ENCODE results near the gene NR2F1-AS1. TPM values are rescaled to one million over a fixed set of nuclear protein-coding genes. Genes with fewer than 3 reads are reported as not detected.

The NR2F1-AS1 gene
- total and polyA plus RNA-seq, 2 of the 4 experiments (the other 2 are of a cell fraction): 12.5 to 12.8 TPM

- ChIA-PET CTCF (interaction anchor here (0.7 kb wide), 1 partner anchor 819 kb away, joined by 3 read pairs; no protein-coding TSS in a partner anchor), POLR2A (ENCODE audit: unreplicated experiment) (no interaction called here)
- no peak overlapping the region for H3K4me2 ChIP-seq (ENCODE audit: low read depth, low read length)
- H3K23ac ChIP-seq (ENCODE audit: low read depth, low read length): no peak overlapping the region
- H2AK5ac ChIP-seq (ENCODE audit: low read depth, low read length): no peak overlapping the region
- H4K91ac ChIP-seq (ENCODE audit: insufficient read depth, low read depth, low read length): no peak overlapping the region
- no peak overlapping the region for H3K4me3 ChIP-seq (ENCODE audit: insufficient read depth, low read depth, low read length)
- H3K14ac ChIP-seq (replicated peaks; ENCODE audit: low read depth, low read length): no peak overlapping the region
- no TSS peak for BruUV-seq (replicated peaks)
- H3K79me1 ChIP-seq (ENCODE audit: low read depth in 1 of 2, low read length in 2 of 2): no peaks in the 10 kb centered on the region
- peaks cover 2% of the 10 kb centered on the region; the same call in 1 of the 2 replicates for H3K9me3 ChIP-seq (ENCODE audit: control insufficient read depth, insufficient read depth, low read length)
- no peak overlapping the region for H2BK120ac ChIP-seq (ENCODE audit: low read depth, low read length)
- H3K4me1 ChIP-seq (ENCODE audit: control insufficient read depth, insufficient read depth, low read length): no peaks in the 10 kb centered on the region
- no peak overlapping the region for H4K5ac ChIP-seq (ENCODE audit: low read depth, low read length)
- H3K4ac ChIP-seq (ENCODE audit: low read depth, low read length): no peak overlapping the region
- H2AK9ac ChIP-seq (replicated peaks; ENCODE audit: low read depth, low read length, poor library complexity): no peak overlapping the region
- intact Hi-C loops (cut with micrococcal nuclease) (no loop called here), in situ Hi-C loops (cut with MboI; ENCODE audit: low sequenced_read_pairs) (no loop called here), dilution Hi-C loops (cut with HindIII; ENCODE audit: low sequenced_read_pairs, unreplicated experiment) (no loop called here)
- no peak overlapping the region for H3K18ac ChIP-seq (ENCODE audit: low read depth, low read length)
- H3K27ac ChIP-seq (ENCODE audit: insufficient read depth, low read length): no peak overlapping the region
- no peaks in the 10 kb centered on the region for H3K36me3 ChIP-seq (ENCODE audit: control insufficient read depth, insufficient read depth, low read length)
- DNase-seq (no peak), ATAC-seq (ENCODE audit: low read depth) (no peak)
- no peak overlapping the region for H2BK15ac ChIP-seq (ENCODE audit: low read depth, low read length)
- TF ChIP-seq RFX5 (IDR thresholded peaks at IDR 0.05; ENCODE audit: low read depth, low read length): no peak
- TF ChIP-seq CTCF (conservative IDR thresholded peaks at IDR 0.05; ENCODE audit: low read depth, low read length): no peak
- no peak for TF ChIP-seq BHLHE40 (IDR thresholded peaks at IDR 0.05; ENCODE audit: low read depth, low read length)
- no peak overlapping the region for H2AFZ ChIP-seq (replicated peaks; ENCODE audit: low read length, poor library complexity)
- H2BK5ac ChIP-seq (ENCODE audit: low read depth, low read length, poor library complexity, severe bottlenecking): no peak overlapping the region
- H3K9me1 ChIP-seq (ENCODE audit: insufficient read depth, low read length): no peaks in the 10 kb centered on the region
- H2BK20ac ChIP-seq (ENCODE audit: low read depth, low read length): no peak overlapping the region
- no peak overlapping the region for H3K9ac ChIP-seq (ENCODE audit: low read depth, low read length)
- no peak overlapping the region for H4K8ac ChIP-seq (ENCODE audit: low read depth in 2 of 2, low read length in 2 of 2)
- no peaks in the 10 kb centered on the region for H3K27me3 ChIP-seq (ENCODE audit: control insufficient read depth, insufficient read depth, low read length)
- H4K20me1 ChIP-seq (ENCODE audit: insufficient read depth, low read length): no peaks in the 10 kb centered on the region
- WGBS, 2 experiments (ENCODE audit: extremely low coverage in 2 of 2, insufficient read length in 1 of 2): no CpG with 5 or more reads among the region's 2 CpGs
- H3K56ac ChIP-seq (ENCODE audit: extremely low read depth, insufficient read depth, low read length): no peak overlapping the region
Observed at GRCh38 chr5:93371893-93372292, 209.1 kb downstream of the NR2F1-AS1 start.

All from IMR-90 (cell line).